H7 (cell line): ENCODE measurements around the gene OSBPL10. TPM values are rescaled to one million over a fixed set of nuclear protein-coding genes. Genes with fewer than 3 reads are reported as not detected.

Experiments used
- DNase-seq: peaks from one replicate; pipeline ENCODE4 v3.0.0; 2012
- H3K27me3 ChIP-seq: 2 replicates; pipeline ENCODE4 v1.6.0; 2011; ENCODE audit warnings: mild to moderate bottlenecking, low read length; ENCODE audit not compliant: control insufficient read depth, insufficient read depth
- H3K36me3 ChIP-seq: replicated peaks from 2 replicates; pipeline ENCODE4 v1.5.1; 2011; ENCODE audit warnings: low read length; ENCODE audit not compliant: control insufficient read depth, insufficient read depth
- H3K4me3 ChIP-seq: 2 replicates; pipeline ENCODE4 v1.5.1; 2011; ENCODE audit warnings: low read depth, mild to moderate bottlenecking, control low read depth, low read length, moderate library complexity; ENCODE audit not compliant: insufficient read depth
- total RNA-seq: library from RNA; depleted of rRNA; stranded (reverse); fragments of >200 nt; shearing (Covaris generic); gene quantifications from 2 replicates; pipeline ENCODE4 v1.2.3, GENCODE V29; 2014

Gene OSBPL10
- total RNA-seq, 1 experiment from 2014 or later = 29.9 TPM

DNA sequence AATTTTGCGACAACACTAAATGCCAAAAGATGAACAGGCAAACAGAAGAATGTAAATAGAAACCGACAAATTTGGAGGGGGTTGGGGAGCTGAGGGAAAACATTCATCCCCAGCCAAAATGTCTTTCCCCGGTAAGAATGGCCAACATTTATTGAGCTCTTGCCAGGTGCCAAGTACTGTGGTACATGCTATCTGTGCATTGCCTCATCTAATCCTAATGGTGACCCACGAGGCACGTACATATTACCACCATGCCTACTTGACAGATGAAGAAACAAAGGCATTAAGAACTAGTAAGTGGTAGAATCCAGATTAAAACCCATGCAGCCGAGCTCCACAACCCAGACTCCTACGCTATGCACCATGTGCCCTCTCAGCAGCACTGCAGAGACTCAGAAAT lies 242.7 kb downstream of the OSBPL10 start:
- Histone ChIP-seq H3K4me3 (no peak overlapping the region), H3K27me3 (no peaks in the 10 kb centered on the region), H3K36me3 (no peaks in the 10 kb centered on the region; the same call in 1 of the 2 replicates)
- DNase-seq = no peak

- Histone ChIP-seq H3K4me3 (no peak overlapping the region), H3K36me3 (peaks cover 2% of the 10 kb centered on the region), H3K27me3 (no peaks in the 10 kb centered on the region)
- DNase-seq = no peak
Measured at GRCh38 chr3:31735667-31736066, 245.4 kb downstream of the OSBPL10 start.

GRCh38 chr3:31733234-31733667 lies 247.8 kb downstream of the OSBPL10 start:
- no peak overlapping the region for H3K4me3 ChIP-seq
- no peak for DNase-seq
- H3K36me3 ChIP-seq = peaks cover 2% of the 10 kb centered on the region
- no peaks in the 10 kb centered on the region for H3K27me3 ChIP-seq

GRCh38 chr3:31732548-31732947 lies 248.5 kb downstream of the OSBPL10 start:
- no peak for DNase-seq
- H3K4me3 ChIP-seq = no peak overlapping the region
- no peaks in the 10 kb centered on the region for H3K27me3 ChIP-seq
- H3K36me3 ChIP-seq = peaks cover 2% of the 10 kb centered on the region

- no peaks in the 10 kb centered on the region for H3K27me3 ChIP-seq
- no peak overlapping the region for H3K4me3 ChIP-seq
- no peak for DNase-seq
- H3K36me3 ChIP-seq = peaks cover 2% of the 10 kb centered on the region
Measured at GRCh38 chr3:31729573-31729972, 251.5 kb downstream of the OSBPL10 start.

DNA sequence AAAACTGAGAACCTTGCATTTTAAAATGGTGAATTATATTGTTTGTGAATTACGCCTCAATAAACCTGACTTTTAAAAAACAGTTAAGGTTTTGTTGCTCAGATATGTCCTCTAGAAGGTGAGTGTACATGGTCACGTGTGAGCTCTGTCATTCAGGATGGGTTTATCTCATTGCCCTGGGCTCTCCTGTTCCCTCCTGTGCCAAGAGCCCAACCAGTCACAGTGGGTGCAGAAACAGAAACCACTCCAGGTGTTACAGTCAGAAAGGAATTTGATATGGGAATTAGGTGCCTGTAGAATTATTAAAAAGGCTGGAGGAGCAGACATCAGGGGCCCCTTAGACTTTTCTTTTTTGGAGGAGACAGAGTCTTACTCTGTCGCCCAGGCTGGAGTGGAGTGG lies 252.0 kb downstream of the OSBPL10 start:
- Histone ChIP-seq H3K4me3 (no peak overlapping the region), H3K36me3 (peaks cover 2% of the 10 kb centered on the region), H3K27me3 (no peaks in the 10 kb centered on the region)
- no peak for DNase-seq

- DNase-seq = no peak
- Histone ChIP-seq H3K4me3 (no peak overlapping the region), H3K27me3 (no peaks in the 10 kb centered on the region), H3K36me3 (peaks cover 2% of the 10 kb centered on the region)
Measured at GRCh38 chr3:31728403-31728802, 252.7 kb downstream of the OSBPL10 start.

DNA sequence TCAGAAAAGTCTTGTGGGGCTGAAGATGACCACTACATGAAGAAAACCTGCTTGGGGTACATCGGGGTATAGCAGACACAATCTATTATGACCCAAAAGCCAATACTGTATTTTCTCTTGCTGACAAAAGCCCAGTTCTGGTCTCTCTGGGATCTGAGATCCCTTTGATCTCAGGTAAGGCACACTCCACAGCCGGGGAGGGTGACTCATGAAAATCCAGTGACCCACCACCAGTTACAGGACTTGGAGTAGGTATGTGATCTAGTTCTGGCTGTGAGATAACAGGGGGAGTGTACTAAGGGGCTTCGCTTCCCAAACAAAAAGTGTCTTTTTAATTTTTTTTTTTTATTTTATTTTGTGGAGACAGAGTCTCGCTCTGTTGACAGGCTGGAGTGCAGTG lies 255.1 kb downstream of the OSBPL10 start:
- no peak overlapping the region for H3K4me3 ChIP-seq
- no peak for DNase-seq
- no peaks in the 10 kb centered on the region for H3K36me3 ChIP-seq
- H3K27me3 ChIP-seq = no peaks in the 10 kb centered on the region

DNA sequence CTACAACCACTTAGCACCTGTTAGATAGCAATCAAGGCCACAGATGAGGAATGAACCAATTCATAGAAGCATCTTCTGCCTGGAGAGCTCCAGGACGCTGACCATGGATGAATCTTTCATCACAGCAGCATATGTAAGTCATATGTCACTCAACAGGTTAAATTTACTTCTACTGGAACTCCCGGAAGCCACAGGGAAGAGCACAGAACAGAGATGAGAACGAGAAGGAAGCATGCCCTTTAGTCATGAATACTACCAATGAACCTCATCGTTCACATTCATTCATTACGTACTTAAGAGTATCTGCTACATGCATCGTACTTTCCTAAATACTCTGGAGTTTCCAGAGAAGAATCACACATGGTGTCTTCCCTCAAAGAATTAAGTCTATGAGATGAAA lies 255.5 kb downstream of the OSBPL10 start:
- Histone ChIP-seq H3K4me3 (no peak overlapping the region), H3K27me3 (no peaks in the 10 kb centered on the region), H3K36me3 (no peaks in the 10 kb centered on the region)
- no peak for DNase-seq

DNA sequence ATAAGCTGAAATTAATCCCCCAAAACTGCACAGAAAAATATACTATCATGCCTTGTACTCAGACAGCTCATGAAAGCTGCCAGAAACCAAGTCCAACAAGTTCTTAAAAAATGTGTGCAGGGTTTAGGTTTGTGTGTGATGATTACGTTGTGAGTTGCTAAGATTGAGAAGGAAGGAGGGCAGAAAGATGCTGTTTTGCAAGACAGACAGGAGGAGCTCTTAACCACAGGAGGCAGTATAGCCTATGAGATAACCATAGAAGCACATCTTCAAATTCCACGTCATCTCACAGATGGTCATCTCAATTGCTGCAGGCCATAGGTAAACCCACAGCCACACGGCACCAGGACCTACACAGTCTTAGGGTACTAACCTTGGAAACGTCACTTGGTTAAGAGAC lies 256.4 kb downstream of the OSBPL10 start:
- Histone ChIP-seq H3K27me3 (no peaks in the 10 kb centered on the region), H3K4me3 (no peak overlapping the region), H3K36me3 (no peaks in the 10 kb centered on the region)
- peak; percentile 33 for DNase-seq

DNA sequence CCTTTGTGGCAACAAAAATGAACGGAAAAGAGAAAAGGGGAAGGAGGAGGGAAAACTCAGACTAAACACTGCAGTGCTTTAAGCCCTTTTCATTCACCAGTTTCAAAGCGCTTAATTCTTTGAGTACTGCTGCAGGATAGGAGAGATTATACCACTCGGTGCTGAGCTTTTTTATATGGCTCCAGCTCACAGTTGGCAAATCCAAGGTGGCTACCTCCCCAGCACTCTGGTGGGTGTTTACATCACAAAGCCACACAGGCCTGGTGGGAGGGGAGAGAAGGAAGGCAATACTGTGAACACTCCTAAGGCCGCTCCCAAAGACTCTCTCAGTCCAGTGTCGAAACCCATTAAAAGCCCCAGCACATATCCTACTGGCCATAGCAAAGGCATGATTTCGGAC lies 256.9 kb downstream of the OSBPL10 start:
- H3K36me3 ChIP-seq = no peaks in the 10 kb centered on the region
- no peak overlapping the region for H3K4me3 ChIP-seq
- DNase-seq = peak; percentile 62
- H3K27me3 ChIP-seq = no peaks in the 10 kb centered on the region

GRCh38 chr3:31723701-31724100 lies 257.4 kb downstream of the OSBPL10 start:
- no peaks in the 10 kb centered on the region for H3K27me3 ChIP-seq
- H3K4me3 ChIP-seq = no peak overlapping the region
- no peaks in the 10 kb centered on the region for H3K36me3 ChIP-seq
- DNase-seq = no peak

- DNase-seq = no peak
- Histone ChIP-seq H3K4me3 (no peak overlapping the region), H3K36me3 (no peaks in the 10 kb centered on the region), H3K27me3 (no peaks in the 10 kb centered on the region)
Measured at GRCh38 chr3:31721676-31722075, 259.4 kb downstream of the OSBPL10 start.

DNA sequence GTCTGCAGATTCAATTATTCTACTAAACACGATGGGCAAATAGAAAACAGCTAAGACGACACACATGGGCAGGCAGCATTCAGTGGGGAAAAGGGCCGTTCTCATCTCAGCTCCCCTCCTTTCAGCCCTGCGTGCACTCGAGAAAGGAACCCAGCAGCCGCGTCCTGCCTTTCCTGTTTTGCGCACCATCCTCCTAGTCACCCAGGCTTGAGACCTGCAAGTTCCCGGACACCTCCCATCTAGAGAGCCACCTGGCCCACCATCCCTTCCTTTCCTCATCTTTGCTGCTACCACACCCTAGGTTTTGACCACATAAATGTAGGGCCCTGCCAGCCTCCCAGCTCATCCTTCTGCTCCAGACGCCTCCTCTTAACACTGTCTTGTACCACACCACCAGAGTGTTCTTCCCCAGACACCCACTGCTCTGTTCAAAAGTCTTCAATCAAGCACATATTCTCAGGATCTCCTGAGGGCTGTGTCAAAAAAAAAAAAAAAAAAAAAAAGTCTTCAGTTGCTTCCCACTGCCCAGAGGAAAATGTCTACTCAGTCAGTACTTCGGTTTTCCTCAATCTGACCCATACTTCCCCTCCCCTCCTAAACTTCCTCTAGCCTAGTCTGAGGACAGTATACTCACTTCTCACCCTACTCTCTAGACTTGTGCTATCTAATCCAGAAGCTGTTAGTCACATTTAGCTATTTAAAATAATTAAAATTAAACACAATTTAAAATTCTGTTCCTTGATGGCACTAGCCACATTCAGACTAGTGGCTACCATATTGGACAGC lies 266.4 kb downstream of the OSBPL10 start:
- no peak overlapping the region for H3K4me3 ChIP-seq
- no peaks in the 10 kb centered on the region for H3K27me3 ChIP-seq
- DNase-seq = no peak
- peaks cover under 1% of the 10 kb centered on the region; the same call in 1 of the 2 replicates for H3K36me3 ChIP-seq

GRCh38 chr3:31713816-31714215 lies 267.2 kb downstream of the OSBPL10 start:
- peaks cover 3% of the 10 kb centered on the region for H3K36me3 ChIP-seq
- H3K27me3 ChIP-seq = no peaks in the 10 kb centered on the region
- no peak for DNase-seq
- no peak overlapping the region for H3K4me3 ChIP-seq
